ENCODE measurements around the gene MPZL1.

GRCh38 chr1:167761400-167761799 is 39.6 kb downstream of the MPZL1 start:
- no peak for TF ChIP-seq CTCF (IDR thresholded peaks at IDR 0.05; ENCODE audit: borderline replicate concordance, extremely low read depth, low read length, poor library complexity, severe bottlenecking)
- no peak for TF ChIP-seq EZH2 (IDR thresholded peaks at IDR 0.05; ENCODE audit: borderline replicate concordance, low read depth, low read length, severe bottlenecking)

Measured in DND-41 (cell line).